NB4 (cell line): ENCODE measurements around the gene DST.

Experiments used
- CTCF ChIP-seq: IDR thresholded peaks from one replicate; pipeline ENCODE4 v1.5.1; 2012; ENCODE audit warnings: low read depth, low read length
- POLR2A ChIP-seq: IDR thresholded peaks from 2 replicates; pipeline ENCODE4 v1.6.1; 2011; ENCODE audit warnings: mild to moderate bottlenecking; ENCODE audit not compliant: insufficient read length; ENCODE audit errors: extremely low read depth

- no peak for TF ChIP-seq POLR2A
- TF ChIP-seq CTCF = no peak
These were observed 160.2 kb downstream of the DST start for GRCh38 chr6:56482525-56482924.
